Tibial artery (tissue), 4 donors: Measurements from ENCODE around the gene PRSS22.

Experiments used
- DNase-seq, 2 donors: peaks; one replicate each; pipeline ENCODE4 v3.0.0-alpha.2; 2019
- H3K27ac ChIP-seq, 2 donors: fragments of 200-600 bp; sonication (generic) in 1 of 2; 1 replicate in 1 of 2; 2 replicates in 1 of 2; pipeline ENCODE4 v1.5.1; 2018 to 2019; ENCODE audit warnings: mild to moderate bottlenecking in 1 of 2
- H3K27me3 ChIP-seq, 2 donors: fragments of 200-600 bp; sonication (generic) in 1 of 2; one replicate each; pipeline versions ENCODE4 v1.5.1 to v1.6.0; 2016 to 2019
- H3K36me3 ChIP-seq, 3 donors: fragments of 200-600 bp; sonication (generic) in 2 of 3; one replicate each; pipeline ENCODE4 v1.5.1; 2016 to 2019; ENCODE audit warnings: mild to moderate bottlenecking in 2 of 3
- H3K4me1 ChIP-seq, 4 donors: fragments of 200-600 bp; sonication (generic) in 2 of 4; 1 replicate in 3 of 4; 2 replicates in 1 of 4; pipeline ENCODE4 v1.5.1; 2016 to 2019
- H3K4me3 ChIP-seq, 2 donors: fragments of 200-600 bp; sonication (generic) in 1 of 2; 1 replicate in 1 of 2; 2 replicates in 1 of 2; pipeline ENCODE4 v1.5.1; 2018 to 2019; ENCODE audit warnings: mild to moderate bottlenecking in 2 of 2
- H3K9me3 ChIP-seq, 3 donors: fragments of 200-600 bp; sonication (generic) in 1 of 3; one replicate each; pipeline ENCODE4 v1.5.1; 2016 to 2019
- intact Hi-C: fragments of 100-400 bp; cut with DNase I; formaldehyde crosslinking; loops from one replicate; pipeline ENCODE4 v1.15.0; 2023; ENCODE audit warnings: low total_unique reads
- TF ChIP-seq, protein P1 (sequence below), 2 experiments: fragments of 200-600 bp in 1 of 2; fragments of 450-650 bp in 1 of 2; IDR thresholded peaks; one replicate each; pipeline ENCODE4 v1.5.1; 2017 to 2019; ENCODE audit warnings: antibody characterized with exemption in 2 of 2, mild to moderate bottlenecking in 1 of 2, moderate library complexity in 1 of 2

PRSS22 gene

GRCh38 chr16:2828521-2828840, 29.5 kb downstream of the PRSS22 start:
- Histone ChIP-seq H3K4me1 (peaks cover 0 to 2% (median 0%) of the 10 kb centered on the region in 4 donors), H3K27ac (no peak overlapping the region), H3K36me3 (no peaks in the 10 kb centered on the region), H3K4me3 (no peak overlapping the region), H3K27me3 (peaks cover 0 to 72% of the 10 kb centered on the region in 2 donors), H3K9me3 (no peaks in the 10 kb centered on the region)
- intact Hi-C loops: no loop called here
- TF ChIP-seq, protein P1, sequence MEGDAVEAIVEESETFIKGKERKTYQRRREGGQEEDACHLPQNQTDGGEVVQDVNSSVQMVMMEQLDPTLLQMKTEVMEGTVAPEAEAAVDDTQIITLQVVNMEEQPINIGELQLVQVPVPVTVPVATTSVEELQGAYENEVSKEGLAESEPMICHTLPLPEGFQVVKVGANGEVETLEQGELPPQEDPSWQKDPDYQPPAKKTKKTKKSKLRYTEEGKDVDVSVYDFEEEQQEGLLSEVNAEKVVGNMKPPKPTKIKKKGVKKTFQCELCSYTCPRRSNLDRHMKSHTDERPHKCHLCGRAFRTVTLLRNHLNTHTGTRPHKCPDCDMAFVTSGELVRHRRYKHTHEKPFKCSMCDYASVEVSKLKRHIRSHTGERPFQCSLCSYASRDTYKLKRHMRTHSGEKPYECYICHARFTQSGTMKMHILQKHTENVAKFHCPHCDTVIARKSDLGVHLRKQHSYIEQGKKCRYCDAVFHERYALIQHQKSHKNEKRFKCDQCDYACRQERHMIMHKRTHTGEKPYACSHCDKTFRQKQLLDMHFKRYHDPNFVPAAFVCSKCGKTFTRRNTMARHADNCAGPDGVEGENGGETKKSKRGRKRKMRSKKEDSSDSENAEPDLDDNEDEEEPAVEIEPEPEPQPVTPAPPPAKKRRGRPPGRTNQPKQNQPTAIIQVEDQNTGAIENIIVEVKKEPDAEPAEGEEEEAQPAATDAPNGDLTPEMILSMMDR (IDR thresholded peaks at IDR 0.05): no peak
- DNase-seq: no peak

- Histone ChIP-seq H3K27me3 (peaks cover 0 to 72% of the 10 kb centered on the region in 2 donors), H3K9me3 (no peaks in the 10 kb centered on the region), H3K4me1 (peaks cover 0 to 2% (median 0%) of the 10 kb centered on the region in 4 donors), H3K36me3 (no peaks in the 10 kb centered on the region), H3K4me3 (no peak overlapping the region), H3K27ac (no peak overlapping the region)
- intact Hi-C loops: no loop called here
- TF ChIP-seq, protein P1 (IDR thresholded peaks at IDR 0.05): no peak
- DNase-seq: peak in 1 of 2 donors; percentile 45
Observed at GRCh38 chr16:2827831-2828520, 30.0 kb downstream of the PRSS22 start.

- TF ChIP-seq, protein P1 (IDR thresholded peaks at IDR 0.05): no peak
- Histone ChIP-seq H3K36me3 (no peaks in the 10 kb centered on the region), H3K9me3 (no peaks in the 10 kb centered on the region), H3K4me3 (no peak overlapping the region), H3K27me3 (peaks cover 0 to 67% of the 10 kb centered on the region in 2 donors), H3K27ac (no peak overlapping the region), H3K4me1 (peaks cover 0 to 2% (median 0%) of the 10 kb centered on the region in 4 donors)
- intact Hi-C loops: no loop called here
- DNase-seq: no peak
Observed at GRCh38 chr16:2827374-2827791, 30.6 kb downstream of the PRSS22 start.

GRCh38 chr16:2826591-2827373, 31.2 kb downstream of the PRSS22 start:
- peaks cover 0 to 2% (median 0%) of the 10 kb centered on the region in 4 donors for H3K4me1 ChIP-seq
- no peak overlapping the region for H3K4me3 ChIP-seq
- TF ChIP-seq, protein P1 (IDR thresholded peaks at IDR 0.05): no peak
- no peaks in the 10 kb centered on the region for H3K36me3 ChIP-seq
- H3K27ac ChIP-seq: no peak overlapping the region
- intact Hi-C loops: no loop called here
- DNase-seq: peak in 1 of 2 donors; percentile 54
- no peaks in the 10 kb centered on the region for H3K9me3 ChIP-seq
- H3K27me3 ChIP-seq: peaks cover 0 to 61% of the 10 kb centered on the region in 2 donors

DNA sequence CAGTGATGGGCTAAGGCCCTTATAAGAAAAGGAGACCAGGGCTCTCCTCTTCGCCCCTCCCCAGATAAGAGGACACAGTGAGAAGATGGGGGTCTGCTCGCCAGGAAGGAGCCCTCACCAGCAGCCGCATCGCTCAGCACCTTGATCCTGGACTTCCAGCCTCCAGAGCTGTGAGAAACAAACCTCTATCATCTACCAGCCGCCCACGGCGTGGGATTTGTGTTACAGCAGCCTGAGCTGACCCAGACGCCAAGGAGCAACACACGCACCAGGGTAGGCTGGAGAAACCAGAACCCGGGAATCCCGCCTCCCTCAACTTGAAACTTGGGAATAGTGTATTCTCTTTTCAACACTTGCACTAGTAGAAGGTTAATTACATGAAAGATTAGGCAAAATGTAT, 32.1 kb downstream of the PRSS22 start:
- Histone ChIP-seq H3K27ac (no peak overlapping the region), H3K4me1 (peaks cover 0 to 2% (median 0%) of the 10 kb centered on the region in 4 donors), H3K36me3 (no peaks in the 10 kb centered on the region), H3K9me3 (no peaks in the 10 kb centered on the region), H3K4me3 (no peak overlapping the region), H3K27me3 (peaks cover 0 to 57% of the 10 kb centered on the region in 2 donors)
- TF ChIP-seq, protein P1 (IDR thresholded peaks at IDR 0.05): no peak
- intact Hi-C loops: no loop called here
- DNase-seq: peak; percentile 16 to 47
